H9 (cell line): Measurements from ENCODE around the gene SLC23A2. TPM values are rescaled to one million over a fixed set of nuclear protein-coding genes. Genes with fewer than 3 reads are reported as not detected.

Experiments
- DNase-seq: peaks from one replicate; pipeline ENCODE4 v3.0.0-alpha.2; 2017
- H2AFZ ChIP-seq: one replicate; pipeline ENCODE4 v1.6.1; 2013; ENCODE audit warnings: mild to moderate bottlenecking, low read length, control low read depth, moderate library complexity
- H2AK5ac ChIP-seq: 2 replicates; pipeline ENCODE4 v1.6.1; 2013; ENCODE audit warnings: low read length, control low read depth, mixed read lengths; ENCODE audit not compliant: insufficient read length
- H2BK120ac ChIP-seq: one replicate; pipeline ENCODE4 v1.6.1; 2013; ENCODE audit warnings: low read depth, mild to moderate bottlenecking, low read length, control low read depth, inconsistent platforms; ENCODE audit not compliant: poor library complexity, severe bottlenecking
- H2BK12ac ChIP-seq: 2 replicates; pipeline ENCODE4 v1.6.1; 2013; ENCODE audit warnings: low read length, control low read depth, mixed read lengths, low read depth; ENCODE audit not compliant: insufficient read length
- H2BK15ac ChIP-seq: 2 replicates; pipeline ENCODE4 v1.6.1; 2013; ENCODE audit warnings: low read depth, low read length, control low read depth
- H2BK20ac ChIP-seq: one replicate; pipeline ENCODE4 v1.6.1; 2013; ENCODE audit warnings: low read depth, mild to moderate bottlenecking, low read length, control low read depth, inconsistent platforms; ENCODE audit not compliant: poor library complexity, severe bottlenecking
- H2BK5ac ChIP-seq: 2 replicates; pipeline ENCODE4 v1.6.1; 2013; ENCODE audit warnings: low read length, control low read depth, mixed read lengths; ENCODE audit not compliant: insufficient read length
- H3K14ac ChIP-seq: 2 replicates; pipeline ENCODE4 v1.6.1; 2013; ENCODE audit warnings: low read length, control low read depth; ENCODE audit not compliant: insufficient read depth
- H3K18ac ChIP-seq: 2 replicates; pipeline ENCODE4 v1.6.1; 2013; ENCODE audit warnings: low read depth, mild to moderate bottlenecking, mixed read lengths, low read length, control low read depth; ENCODE audit not compliant: insufficient read length
- H3K23ac ChIP-seq: 2 replicates; pipeline ENCODE4 v1.6.1; 2013; ENCODE audit warnings: low read length, control low read depth, mixed read lengths, low read depth; ENCODE audit not compliant: insufficient read length
- H3K23me2 ChIP-seq: 2 replicates; pipeline ENCODE4 v1.6.1; 2013; ENCODE audit warnings: low read depth, mild to moderate bottlenecking, mixed read lengths, low read length, control low read depth; ENCODE audit not compliant: insufficient read length, poor library complexity, severe bottlenecking
- H3K27ac ChIP-seq: 2 replicates; pipeline ENCODE4 v1.5.1; 2013; ENCODE audit warnings: low read length, control low read depth, mixed read lengths, low read depth; ENCODE audit not compliant: insufficient read length
- H3K27me3 ChIP-seq: 2 replicates; pipeline ENCODE4 v1.6.1; 2013; ENCODE audit warnings: low read length, control low read depth, inconsistent platforms; ENCODE audit not compliant: insufficient read depth
- H3K4ac ChIP-seq: 2 replicates; pipeline ENCODE4 v1.6.1; 2013; ENCODE audit warnings: low read depth, mild to moderate bottlenecking, control low read depth, inconsistent platforms, low read length, moderate library complexity
- H3K4me1 ChIP-seq: 2 replicates; pipeline ENCODE4 v1.6.1; 2013; ENCODE audit warnings: low read length, control low read depth, inconsistent platforms; ENCODE audit not compliant: insufficient read depth
- H3K4me2 ChIP-seq: 2 replicates; pipeline ENCODE4 v1.6.1; 2013; ENCODE audit warnings: low read length, control low read depth, mixed read lengths; ENCODE audit not compliant: insufficient read length, insufficient read depth
- H3K56ac ChIP-seq: 2 replicates; pipeline ENCODE4 v1.6.1; 2013; ENCODE audit warnings: low read depth, mild to moderate bottlenecking, mixed read lengths, low read length, control low read depth; ENCODE audit not compliant: insufficient read length
- H3K79me1 ChIP-seq: 2 replicates; pipeline ENCODE4 v1.6.1; 2013; ENCODE audit warnings: low read depth, mild to moderate bottlenecking, moderate library complexity, low read length, control low read depth, inconsistent platforms; ENCODE audit not compliant: insufficient read depth, poor library complexity, severe bottlenecking
- H3K79me2 ChIP-seq: 2 replicates; pipeline ENCODE4 v1.6.1; 2013; ENCODE audit warnings: low read length, control low read depth, inconsistent platforms; ENCODE audit not compliant: insufficient read depth
- H3K9ac ChIP-seq: 2 replicates; pipeline ENCODE4 v1.6.1; 2013; ENCODE audit warnings: low read length, control low read depth, mixed read lengths; ENCODE audit not compliant: insufficient read length; ENCODE audit errors: extremely low read depth
- H3K9me3 ChIP-seq: one replicate; pipeline ENCODE4 v1.6.1; 2013; ENCODE audit warnings: low read depth, low read length, inconsistent platforms; ENCODE audit not compliant: control insufficient read depth
- H3T11ph ChIP-seq: one replicate; pipeline ENCODE4 v1.6.1; 2013; ENCODE audit warnings: mild to moderate bottlenecking, low read length, control low read depth, inconsistent platforms
- H4K20me1 ChIP-seq: one replicate; pipeline ENCODE4 v1.6.1; 2013; ENCODE audit not compliant: control insufficient read depth, insufficient read length, insufficient read depth
- H4K5ac ChIP-seq: 2 replicates; pipeline ENCODE4 v1.6.1; 2013; ENCODE audit warnings: low read depth, mild to moderate bottlenecking, mixed read lengths, low read length, control low read depth; ENCODE audit not compliant: insufficient read length
- H4K8ac ChIP-seq: replicated peaks from 2 replicates; pipeline ENCODE4 v1.6.1; 2013; ENCODE audit warnings: low read length, control low read depth, mixed read lengths, low read depth; ENCODE audit not compliant: insufficient read length
- H4K91ac ChIP-seq: 2 replicates; pipeline ENCODE4 v1.6.1; 2013; ENCODE audit warnings: low read depth, mild to moderate bottlenecking, moderate library complexity, mixed read lengths, low read length, control low read depth; ENCODE audit not compliant: insufficient read length
- H3K27ac Mint-ChIP-seq, 3 experiments: 2 replicates in 2 of 3; 3 replicates in 1 of 3; pipeline ENCODE4 v1.8.0; 2020 to 2021; ENCODE audit warnings: mixed read lengths in 3 of 3, mild to moderate bottlenecking in 1 of 3, moderate library complexity in 1 of 3
- H3K27me3 Mint-ChIP-seq: 2 replicates; pipeline ENCODE4 v1.8.0; 2021; ENCODE audit warnings: low read depth, mild to moderate bottlenecking, moderate library complexity, mixed read lengths
- H3K36me3 Mint-ChIP-seq, 3 experiments: 2 replicates in 2 of 3; 3 replicates in 1 of 3; pipeline ENCODE4 v1.8.0; 2020 to 2021; ENCODE audit warnings: low read depth in 3 of 3, mixed read lengths in 3 of 3; ENCODE audit not compliant: insufficient read depth in 1 of 3
- H3K4me1 Mint-ChIP-seq, 2 experiments: 2 replicates each; pipeline ENCODE4 v1.8.0; 2020; ENCODE audit warnings: mixed read lengths in 2 of 2
- H3K4me3 Mint-ChIP-seq, 2 experiments: 2 replicates in 1 of 2; 3 replicates in 1 of 2; pipeline ENCODE4 v1.8.0; 2020 to 2021; ENCODE audit warnings: mild to moderate bottlenecking in 2 of 2, mixed read lengths in 2 of 2, moderate library complexity in 1 of 2
- H3K9me3 Mint-ChIP-seq, 2 experiments: 2 replicates in 1 of 2; 3 replicates in 1 of 2; pipeline ENCODE4 v1.8.0; 2020; ENCODE audit warnings: mild to moderate bottlenecking in 2 of 2, mixed read lengths in 2 of 2, moderate library complexity in 1 of 2
- WGBS: extraction: QIAGEN DNeasy Blood & Tissue Kit; methylation state at CpG from one replicate; pipeline ENCODE4 v1.1.7; 2013; ENCODE audit warnings: missing lambda C conversion rate, low lambda C conversion rate, mixed read lengths; ENCODE audit not compliant: insufficient read length; ENCODE audit errors: extremely low coverage; 5-methylcytosine and 5-hydroxymethylcytosine counted together
- total RNA-seq: library from RNA; stranded (reverse); gene quantifications from 2 replicates; pipeline ENCODE4 v1.2.1, GENCODE V29; 2021
- TF ChIP-seq, protein P1 (sequence below): fragments of 200-600 bp; sonication (generic); conservative IDR thresholded peaks from 3 replicates; pipeline ENCODE4 v1.8.0; 2021; ENCODE audit warnings: antibody characterized with exemption, mild to moderate bottlenecking

The SLC23A2 gene
- total RNA-seq, 1 experiment from 2014 or later: 16.5 TPM

DNA sequence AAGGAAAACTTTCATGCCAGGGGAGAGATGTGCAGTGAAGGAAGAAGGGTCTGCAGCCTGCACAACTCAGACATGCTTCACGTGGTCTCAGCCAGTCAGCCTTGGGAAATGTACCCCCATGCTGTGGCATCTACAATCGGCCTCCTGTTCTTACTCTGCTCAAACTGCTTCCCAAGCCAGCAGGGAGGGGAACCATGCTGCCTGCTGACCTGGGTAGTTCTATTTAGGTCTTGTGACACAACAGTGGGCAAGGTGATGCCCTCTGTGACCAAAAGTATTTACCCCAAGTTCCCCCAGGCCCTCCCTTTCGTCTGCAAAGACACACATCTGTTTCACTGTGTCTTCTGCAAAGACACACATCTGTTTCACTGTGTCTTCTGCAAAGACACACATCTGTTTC is 106.9 kb downstream of the SLC23A2 start:
- Histone ChIP-seq H3K9me3 (no peaks in the 10 kb centered on the region), H3K79me2 (no peaks in the 10 kb centered on the region), H3T11ph (no peak overlapping the region), H3K27me3 (no peaks in the 10 kb centered on the region), H2BK20ac (no peak overlapping the region), H4K20me1 (no peaks in the 10 kb centered on the region), H3K4me2 (no peak overlapping the region), H2AK5ac (no peak overlapping the region), H2BK5ac (no peak overlapping the region), H3K18ac (no peak overlapping the region), H2AFZ (no peak overlapping the region), H2BK120ac (no peak overlapping the region), H4K8ac (no peak overlapping the region), H3K79me1 (no peaks in the 10 kb centered on the region), H3K23me2 (no peaks in the 10 kb centered on the region), H3K27ac (no peak overlapping the region), H4K5ac (no peak overlapping the region), H3K4ac (no peak overlapping the region), H2BK15ac (no peak overlapping the region), H3K9ac (no peak overlapping the region), H3K56ac (no peak overlapping the region), H2BK12ac (no peak overlapping the region), H4K91ac (no peak overlapping the region), H3K14ac (no peak overlapping the region), H3K23ac (no peak overlapping the region), H3K4me1 (peaks cover 2% of the 10 kb centered on the region; the same call in 1 of the 2 replicates)
- Mint-ChIP-seq H3K4me1 (peaks cover 17 to 27% of the 10 kb centered on the region in 2 experiments), H3K36me3 (peaks cover 7 to 11% (median 7%) of the 10 kb centered on the region in 3 experiments), H3K27ac (peak overlapping the region in 1 of 3 experiments; percentile 91; a peak in 1 of 7 replicates), H3K9me3 (no peaks in the 10 kb centered on the region), H3K27me3 (no peaks in the 10 kb centered on the region), H3K4me3 (no peak overlapping the region)
- no peak for DNase-seq
- no CpG with 5 or more reads among the region's 3 CpGs for WGBS
- TF ChIP-seq, protein P1, sequence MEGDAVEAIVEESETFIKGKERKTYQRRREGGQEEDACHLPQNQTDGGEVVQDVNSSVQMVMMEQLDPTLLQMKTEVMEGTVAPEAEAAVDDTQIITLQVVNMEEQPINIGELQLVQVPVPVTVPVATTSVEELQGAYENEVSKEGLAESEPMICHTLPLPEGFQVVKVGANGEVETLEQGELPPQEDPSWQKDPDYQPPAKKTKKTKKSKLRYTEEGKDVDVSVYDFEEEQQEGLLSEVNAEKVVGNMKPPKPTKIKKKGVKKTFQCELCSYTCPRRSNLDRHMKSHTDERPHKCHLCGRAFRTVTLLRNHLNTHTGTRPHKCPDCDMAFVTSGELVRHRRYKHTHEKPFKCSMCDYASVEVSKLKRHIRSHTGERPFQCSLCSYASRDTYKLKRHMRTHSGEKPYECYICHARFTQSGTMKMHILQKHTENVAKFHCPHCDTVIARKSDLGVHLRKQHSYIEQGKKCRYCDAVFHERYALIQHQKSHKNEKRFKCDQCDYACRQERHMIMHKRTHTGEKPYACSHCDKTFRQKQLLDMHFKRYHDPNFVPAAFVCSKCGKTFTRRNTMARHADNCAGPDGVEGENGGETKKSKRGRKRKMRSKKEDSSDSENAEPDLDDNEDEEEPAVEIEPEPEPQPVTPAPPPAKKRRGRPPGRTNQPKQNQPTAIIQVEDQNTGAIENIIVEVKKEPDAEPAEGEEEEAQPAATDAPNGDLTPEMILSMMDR: no peak
